ENCODE measurements around the gene SPN.
"Not testable (repeated sequence)": the region's sequence is repeated elsewhere in the genome, so short reads cannot be mapped to it uniquely, and the experiment has no call there.

- TF ChIP-seq CTCF (IDR thresholded peaks at IDR 0.05; ENCODE audit: borderline replicate concordance, extremely low read depth, low read length, poor library complexity, severe bottlenecking); EZH2 (IDR thresholded peaks at IDR 0.05; ENCODE audit: borderline replicate concordance, low read depth, low read length, severe bottlenecking): not testable (repeated sequence)
Observed at GRCh38 chr16:29627661-29628075, 35.4 kb upstream of the SPN start.

Data from DND-41 (cell line).